ENCODE data around the gene KATNIP. TPM values are rescaled to one million over a fixed set of nuclear protein-coding genes. Genes with fewer than 3 reads are reported as not detected.

KATNIP gene
- total and polyA plus RNA-seq, 7 experiments from 2014 or later, result 5.7 to 39.0 (median 20.1) TPM

DNA sequence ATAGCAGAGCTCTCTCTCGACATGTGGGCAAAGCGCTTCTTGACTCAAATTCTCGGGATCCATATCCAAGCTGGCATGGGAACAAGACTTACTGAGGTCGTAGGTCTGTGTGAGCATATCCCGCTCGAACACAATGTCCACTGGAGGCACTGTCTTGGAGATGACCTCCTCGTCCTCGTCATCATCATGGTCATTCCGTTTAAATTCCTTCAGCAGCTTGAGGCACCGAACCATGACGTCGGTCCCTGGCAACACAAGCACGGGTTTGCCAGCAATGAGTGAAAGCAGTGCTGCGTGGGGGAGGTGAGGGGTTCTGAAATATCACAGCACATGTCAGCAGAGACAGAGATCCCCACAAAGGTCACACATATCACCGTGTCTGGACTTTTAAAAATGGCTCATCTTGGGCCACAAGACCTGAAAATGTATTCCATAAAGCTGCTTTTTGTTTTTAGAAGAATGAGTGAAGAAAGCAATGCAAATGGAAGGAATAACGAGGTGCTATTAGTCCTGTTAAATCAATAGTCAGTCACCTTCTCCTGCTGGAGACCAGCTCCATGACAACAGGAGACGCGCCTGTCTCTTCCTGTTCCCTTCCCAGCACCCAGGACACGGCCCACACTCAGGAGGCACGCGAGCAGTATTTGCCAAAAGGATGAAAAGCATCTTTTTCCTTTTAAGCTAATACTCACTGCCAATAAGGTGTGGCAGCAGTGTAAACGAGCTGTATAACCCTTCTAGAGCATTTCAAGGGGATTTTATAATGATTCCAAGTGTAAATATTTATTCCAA, 38.1 kb upstream of the KATNIP start:
- Histone ChIP-seq H3K9me3 (ENCODE audit: control insufficient read depth in 2 of 3, low read length in 3 of 3) (no peaks in the 10 kb centered on the region), H3K4me3 (ENCODE audit: low read length) (no peak overlapping the region), H3K27me3 (ENCODE audit: control insufficient read depth in 2 of 2, insufficient read depth in 2 of 2, low read length in 2 of 2) (no peaks in the 10 kb centered on the region), H3K4me1 (ENCODE audit: control insufficient read depth in 2 of 2, insufficient read depth in 2 of 2, low read length in 2 of 2) (no peaks in the 10 kb centered on the region), H3K36me3 (ENCODE audit: control insufficient read depth in 2 of 3, insufficient read depth in 3 of 3, low read length in 3 of 3) (peaks cover 0 to 92% (median 0%) of the 10 kb centered on the region in 3 experiments), H3K27ac (ENCODE audit: low read depth, low read length) (no peak overlapping the region)
- ATAC-seq (no peak), DNase-seq (no peak)
- POLR2A ChIA-PET, result no interaction called here
- CTCF ChIA-PET, result interaction anchor here (0.6 kb wide), 1 partner anchor 279 kb away, joined by 3 read pairs; no protein-coding TSS in a partner anchor
- H3K36me3 Mint-ChIP-seq, result peaks cover 9 to 69% (median 32%) of the 10 kb centered on the region in 5 donors
- no peaks in the 10 kb centered on the region for H3K27me3 Mint-ChIP-seq
- H3K4me1 Mint-ChIP-seq, result peaks cover 0 to 3% (median 0%) of the 10 kb centered on the region in 7 donors
- H3K9me3 Mint-ChIP-seq, result no peaks in the 10 kb centered on the region
- no peak overlapping the region for H3K4me3 Mint-ChIP-seq
- intact Hi-C loops (cut with micrococcal nuclease), result no loop called here
- peak overlapping the region in 1 of 9 donors; percentile 48 for H3K27ac Mint-ChIP-seq

DNA sequence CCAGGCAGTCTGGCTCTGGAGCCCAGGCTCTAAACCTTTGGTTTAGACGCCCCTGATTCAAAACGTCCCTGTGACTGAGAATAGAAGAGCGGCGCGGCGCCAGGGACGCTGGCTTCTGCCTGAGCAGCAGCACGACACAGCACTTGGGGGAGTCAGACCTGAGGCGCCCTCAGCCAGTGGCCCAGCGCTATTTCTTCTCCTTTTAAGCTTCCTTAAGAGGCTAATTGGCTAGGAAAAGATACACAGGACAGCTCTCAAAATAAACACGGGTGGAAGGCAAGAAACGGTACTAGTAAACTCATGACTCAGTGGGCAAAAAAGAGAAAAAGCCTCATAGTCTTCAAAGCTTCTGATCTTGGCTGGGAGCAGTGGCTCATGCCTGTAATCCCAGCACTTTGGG, 35.1 kb upstream of the KATNIP start:
- Histone ChIP-seq H3K27me3 (ENCODE audit: control insufficient read depth in 2 of 2, insufficient read depth in 2 of 2, low read length in 2 of 2) (no peaks in the 10 kb centered on the region), H3K9me3 (ENCODE audit: control insufficient read depth in 2 of 3, low read length in 3 of 3) (no peaks in the 10 kb centered on the region), H3K27ac (ENCODE audit: low read depth, low read length) (no peak overlapping the region), H3K36me3 (ENCODE audit: control insufficient read depth in 2 of 3, insufficient read depth in 3 of 3, low read length in 3 of 3) (peaks cover 0 to 89% (median 5%) of the 10 kb centered on the region in 3 experiments), H3K4me1 (ENCODE audit: control insufficient read depth in 2 of 2, insufficient read depth in 2 of 2, low read length in 2 of 2) (no peaks in the 10 kb centered on the region), H3K4me3 (ENCODE audit: low read length) (no peak overlapping the region)
- Mint-ChIP-seq H3K27me3 (no peaks in the 10 kb centered on the region), H3K4me1 (peaks cover 0 to 3% (median 0%) of the 10 kb centered on the region in 7 donors), H3K4me3 (no peak overlapping the region), H3K9me3 (no peaks in the 10 kb centered on the region), H3K27ac (peak overlapping the region in 1 of 9 donors; percentile 56), H3K36me3 (peaks cover 3 to 68% (median 28%) of the 10 kb centered on the region in 5 donors)
- ATAC-seq, result no peak
- ChIA-PET POLR2A (no interaction called here), CTCF (interaction anchor here (0.7 kb wide), 1 partner anchor 348 kb away, joined by 3 read pairs; no protein-coding TSS in a partner anchor)
- intact Hi-C loops (cut with micrococcal nuclease), result no loop called here
- no peak for DNase-seq

DNA sequence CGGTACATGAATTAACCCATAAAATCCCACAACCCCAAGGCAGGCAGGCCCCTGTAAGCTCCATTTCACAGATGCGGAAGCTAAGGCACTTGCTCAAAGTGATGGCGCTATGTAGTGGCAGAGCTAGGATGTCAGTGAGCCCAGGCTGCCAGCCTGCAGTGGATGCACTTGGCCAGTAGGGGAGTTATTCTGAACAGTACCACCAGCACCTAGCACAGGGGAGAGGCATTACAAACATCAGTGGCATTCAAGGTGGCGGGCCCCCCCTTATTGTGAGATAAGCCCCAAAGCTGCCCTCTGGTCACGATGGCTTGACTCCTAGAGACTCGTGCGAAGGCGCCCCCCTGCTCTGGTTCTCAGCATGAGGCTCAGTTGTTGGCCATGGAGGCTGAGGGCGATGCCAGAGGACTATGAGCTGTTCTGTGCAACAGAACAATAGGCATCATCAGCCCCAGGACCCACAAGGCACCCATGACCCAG, 34.0 kb upstream of the KATNIP start:
- no peaks in the 10 kb centered on the region for H3K4me1 ChIP-seq (ENCODE audit: control insufficient read depth in 2 of 2, insufficient read depth in 2 of 2, low read length in 2 of 2)
- H3K27me3 Mint-ChIP-seq, result no peaks in the 10 kb centered on the region
- peaks cover 0 to 80% (median 5%) of the 10 kb centered on the region in 3 experiments for H3K36me3 ChIP-seq (ENCODE audit: control insufficient read depth in 2 of 3, insufficient read depth in 3 of 3, low read length in 3 of 3)
- no peak overlapping the region for H3K4me3 ChIP-seq (ENCODE audit: low read length)
- intact Hi-C loops (cut with micrococcal nuclease), result no loop called here
- no peak overlapping the region for H3K27ac Mint-ChIP-seq
- peaks cover 0 to 3% (median 0%) of the 10 kb centered on the region in 7 donors for H3K4me1 Mint-ChIP-seq
- no peak overlapping the region for H3K4me3 Mint-ChIP-seq
- no peaks in the 10 kb centered on the region for H3K9me3 Mint-ChIP-seq
- peaks cover 3 to 62% (median 24%) of the 10 kb centered on the region in 5 donors for H3K36me3 Mint-ChIP-seq
- ChIA-PET CTCF (interaction anchor here (0.6 kb wide), 1 partner anchor 437 kb away, joined by 3 read pairs; no protein-coding TSS in a partner anchor), POLR2A (no interaction called here)
- ATAC-seq, result peak; percentile 59
- DNase-seq, result peak in 2 of 9 donors; percentile 5 to 26
- no peak overlapping the region for H3K27ac ChIP-seq (ENCODE audit: low read depth, low read length)
- no peaks in the 10 kb centered on the region for H3K9me3 ChIP-seq (ENCODE audit: control insufficient read depth in 2 of 3, low read length in 3 of 3)
- H3K27me3 ChIP-seq (ENCODE audit: control insufficient read depth in 2 of 2, insufficient read depth in 2 of 2, low read length in 2 of 2), result no peaks in the 10 kb centered on the region

DNA sequence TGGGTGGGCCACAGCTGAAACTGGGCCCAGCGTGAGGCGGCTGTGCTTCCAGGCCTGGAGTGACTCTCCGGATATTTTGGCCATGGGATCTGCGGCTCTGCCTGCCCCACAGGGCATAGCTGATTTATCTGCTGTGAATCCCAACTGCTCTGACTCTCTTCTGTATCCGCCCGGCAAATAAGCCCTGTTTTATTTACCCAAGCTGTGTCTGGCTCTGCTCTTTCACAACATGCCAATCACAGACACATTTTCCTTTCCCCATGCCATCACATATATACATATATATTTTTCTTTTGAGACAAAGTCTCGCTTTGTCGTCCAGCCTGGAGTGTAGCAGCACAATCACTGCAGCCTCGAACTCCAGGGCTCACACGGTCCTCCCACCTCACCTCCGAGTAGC, 33.6 kb upstream of the KATNIP start:
- peaks cover 0 to 76% (median 5%) of the 10 kb centered on the region in 3 experiments for H3K36me3 ChIP-seq (ENCODE audit: control insufficient read depth in 2 of 3, insufficient read depth in 3 of 3, low read length in 3 of 3)
- POLR2A ChIA-PET, result no interaction called here

DNA sequence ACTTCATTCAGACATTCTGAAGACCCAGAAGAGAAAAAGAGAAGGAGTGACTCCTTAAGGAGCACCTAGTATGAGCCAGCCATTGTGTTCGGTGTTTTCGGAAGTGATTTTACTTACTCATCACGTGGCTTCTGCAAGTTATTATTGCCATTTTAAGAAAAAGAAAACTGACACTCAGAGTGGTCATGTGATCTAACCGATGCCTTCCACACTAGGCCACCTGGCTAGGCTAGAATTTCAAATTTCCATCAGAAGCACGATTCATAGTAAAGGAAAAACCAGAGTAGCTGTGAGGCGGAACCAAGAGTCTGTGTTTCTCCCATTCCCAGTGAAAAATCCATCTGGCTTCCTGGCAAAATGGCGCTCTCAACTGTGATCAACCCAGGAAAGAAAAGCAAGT, 32.3 kb upstream of the KATNIP start:
- ChIA-PET CTCF (no interaction called here), POLR2A (no interaction called here)
- Mint-ChIP-seq H3K36me3 (peaks cover 5 to 59% (median 22%) of the 10 kb centered on the region in 5 donors), H3K27me3 (no peaks in the 10 kb centered on the region), H3K27ac (no peak overlapping the region), H3K9me3 (no peaks in the 10 kb centered on the region), H3K4me3 (no peak overlapping the region), H3K4me1 (peaks cover 0 to 4% (median 0%) of the 10 kb centered on the region in 7 donors)
- no peaks in the 10 kb centered on the region for H3K9me3 ChIP-seq (ENCODE audit: control insufficient read depth in 2 of 3, low read length in 3 of 3)
- intact Hi-C loops (cut with micrococcal nuclease), result no loop called here
- H3K4me3 ChIP-seq (ENCODE audit: low read length), result no peak overlapping the region
- H3K36me3 ChIP-seq (ENCODE audit: control insufficient read depth in 2 of 3, insufficient read depth in 3 of 3, low read length in 3 of 3), result peaks cover 0 to 68% (median 5%) of the 10 kb centered on the region in 3 experiments
- H3K27me3 ChIP-seq (ENCODE audit: control insufficient read depth in 2 of 2, insufficient read depth in 2 of 2, low read length in 2 of 2), result no peaks in the 10 kb centered on the region
- H3K27ac ChIP-seq (ENCODE audit: low read depth, low read length), result no peak overlapping the region
- no peaks in the 10 kb centered on the region for H3K4me1 ChIP-seq (ENCODE audit: control insufficient read depth in 2 of 2, insufficient read depth in 2 of 2, low read length in 2 of 2)
- DNase-seq, result no peak
- ATAC-seq, result no peak

More for the DNA sequence above, 33.6 kb upstream of the KATNIP start:
- Mint-ChIP-seq H3K36me3 (peaks cover 3 to 60% (median 24%) of the 10 kb centered on the region in 5 donors), H3K9me3 (no peaks in the 10 kb centered on the region), H3K4me1 (peaks cover 0 to 3% (median 0%) of the 10 kb centered on the region in 7 donors), H3K27ac (peak overlapping the region in 1 of 9 donors; percentile 50), H3K4me3 (no peak overlapping the region), H3K27me3 (no peaks in the 10 kb centered on the region)
- CTCF ChIA-PET, result interaction anchor here (0.6 kb wide), 1 partner anchor 436 kb away, joined by 3 read pairs; no protein-coding TSS in a partner anchor
- intact Hi-C loops (cut with micrococcal nuclease), result no loop called here
- DNase-seq (no peak), ATAC-seq (no peak)
- Histone ChIP-seq H3K4me1 (ENCODE audit: control insufficient read depth in 2 of 2, insufficient read depth in 2 of 2, low read length in 2 of 2) (no peaks in the 10 kb centered on the region), H3K27me3 (ENCODE audit: control insufficient read depth in 2 of 2, insufficient read depth in 2 of 2, low read length in 2 of 2) (no peaks in the 10 kb centered on the region), H3K4me3 (ENCODE audit: low read length) (no peak overlapping the region), H3K9me3 (ENCODE audit: control insufficient read depth in 2 of 3, low read length in 3 of 3) (no peaks in the 10 kb centered on the region), H3K27ac (ENCODE audit: low read depth, low read length) (no peak overlapping the region)

DNA sequence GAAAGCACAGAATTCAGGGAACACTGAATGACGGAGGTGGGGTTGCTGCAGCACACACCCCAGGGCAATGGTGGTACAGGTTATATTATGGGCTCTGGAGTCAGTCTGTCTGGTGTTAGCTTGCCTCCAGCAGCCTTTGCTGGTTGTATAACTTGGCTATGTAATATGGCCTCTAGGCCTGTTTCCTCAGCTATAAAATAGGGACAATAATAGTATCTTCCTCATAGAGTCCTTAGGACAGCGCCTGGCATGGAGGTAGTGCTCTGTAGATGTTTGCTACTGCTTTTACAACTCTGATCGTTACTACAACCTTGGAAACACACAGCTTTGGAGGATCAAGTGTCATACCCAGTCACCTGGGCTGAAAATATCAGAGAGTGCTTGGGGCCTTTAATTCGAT, 31.7 kb upstream of the KATNIP start:
- Mint-ChIP-seq H3K36me3 (peaks cover 7 to 59% (median 23%) of the 10 kb centered on the region in 5 donors), H3K9me3 (no peaks in the 10 kb centered on the region), H3K27ac (peak overlapping the region in 1 of 9 donors; percentile 56), H3K4me3 (no peak overlapping the region), H3K27me3 (no peaks in the 10 kb centered on the region), H3K4me1 (peaks cover 0 to 4% (median 0%) of the 10 kb centered on the region in 7 donors)
- DNase-seq (no peak), ATAC-seq (no peak)
- ChIA-PET POLR2A (no interaction called here), CTCF (no interaction called here)
- intact Hi-C loops (cut with micrococcal nuclease), result no loop called here
- Histone ChIP-seq H3K27ac (ENCODE audit: low read depth, low read length) (no peak overlapping the region), H3K27me3 (ENCODE audit: control insufficient read depth in 2 of 2, insufficient read depth in 2 of 2, low read length in 2 of 2) (no peaks in the 10 kb centered on the region), H3K36me3 (ENCODE audit: control insufficient read depth in 2 of 3, insufficient read depth in 3 of 3, low read length in 3 of 3) (peaks cover 0 to 63% (median 5%) of the 10 kb centered on the region in 3 experiments), H3K9me3 (ENCODE audit: control insufficient read depth in 2 of 3, low read length in 3 of 3) (no peaks in the 10 kb centered on the region), H3K4me3 (ENCODE audit: low read length) (no peak overlapping the region), H3K4me1 (ENCODE audit: control insufficient read depth in 2 of 2, insufficient read depth in 2 of 2, low read length in 2 of 2) (no peaks in the 10 kb centered on the region)

Data from naive thymus-derived CD4-positive, alpha-beta T cell (primary cell).